Measurements from ENCODE around the gene MYT1.

DNA sequence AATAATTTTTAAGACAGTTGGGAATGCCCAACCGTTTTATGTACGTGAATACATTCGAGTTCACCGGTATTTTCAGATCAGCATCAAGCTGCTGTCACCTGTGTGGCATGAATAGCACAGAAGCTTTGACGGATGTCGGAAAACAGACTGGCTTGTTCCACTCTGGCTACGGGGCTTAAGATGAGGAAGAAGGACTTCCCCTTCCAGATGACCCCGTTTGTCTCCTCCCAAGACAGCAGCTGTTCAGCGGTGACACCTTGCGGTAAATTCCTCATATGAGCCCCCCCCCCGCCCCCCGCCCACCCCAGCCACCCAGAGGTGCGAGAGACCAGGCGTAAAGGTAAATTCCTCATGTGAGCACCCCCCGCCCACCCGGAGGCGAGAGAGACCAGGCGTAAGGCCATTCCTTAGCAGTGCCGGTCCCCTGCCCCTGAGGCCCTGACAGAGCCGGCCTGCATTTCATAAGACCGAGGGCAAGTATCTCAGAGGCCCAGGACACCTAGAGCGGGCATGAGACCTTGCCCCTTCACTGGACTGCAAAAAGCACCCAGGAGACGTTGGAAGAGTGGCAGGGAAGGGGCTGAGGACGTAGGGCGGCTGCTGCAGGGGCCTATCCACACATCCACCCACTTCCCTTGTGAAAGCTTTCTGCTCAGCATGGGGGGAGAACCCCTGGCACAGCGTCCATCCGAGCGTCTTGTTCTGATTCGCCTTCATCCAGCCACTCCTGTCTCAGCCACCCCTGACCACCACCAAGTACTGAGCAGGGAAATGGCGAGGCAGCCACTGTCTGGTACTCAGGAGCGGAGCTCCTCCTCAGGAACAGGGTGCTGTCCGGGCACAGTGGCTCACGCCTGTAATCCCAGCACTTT is 84.0 kb downstream of the MYT1 start:
- TF ChIP-seq, protein P1, sequence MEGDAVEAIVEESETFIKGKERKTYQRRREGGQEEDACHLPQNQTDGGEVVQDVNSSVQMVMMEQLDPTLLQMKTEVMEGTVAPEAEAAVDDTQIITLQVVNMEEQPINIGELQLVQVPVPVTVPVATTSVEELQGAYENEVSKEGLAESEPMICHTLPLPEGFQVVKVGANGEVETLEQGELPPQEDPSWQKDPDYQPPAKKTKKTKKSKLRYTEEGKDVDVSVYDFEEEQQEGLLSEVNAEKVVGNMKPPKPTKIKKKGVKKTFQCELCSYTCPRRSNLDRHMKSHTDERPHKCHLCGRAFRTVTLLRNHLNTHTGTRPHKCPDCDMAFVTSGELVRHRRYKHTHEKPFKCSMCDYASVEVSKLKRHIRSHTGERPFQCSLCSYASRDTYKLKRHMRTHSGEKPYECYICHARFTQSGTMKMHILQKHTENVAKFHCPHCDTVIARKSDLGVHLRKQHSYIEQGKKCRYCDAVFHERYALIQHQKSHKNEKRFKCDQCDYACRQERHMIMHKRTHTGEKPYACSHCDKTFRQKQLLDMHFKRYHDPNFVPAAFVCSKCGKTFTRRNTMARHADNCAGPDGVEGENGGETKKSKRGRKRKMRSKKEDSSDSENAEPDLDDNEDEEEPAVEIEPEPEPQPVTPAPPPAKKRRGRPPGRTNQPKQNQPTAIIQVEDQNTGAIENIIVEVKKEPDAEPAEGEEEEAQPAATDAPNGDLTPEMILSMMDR (IDR thresholded peaks at IDR 0.05), result no peak
- no peak for TF ChIP-seq POLR2A (IDR thresholded peaks at IDR 0.05)

Measured in breast epithelium (tissue), 3 donors.